Esophagus muscularis mucosa (tissue), 3 donors: ENCODE measurements around the gene GBA2.

Experiments used
- POLR2AphosphoS5 ChIP-seq, 2 donors: sonication (generic); formaldehyde crosslinking; IDR thresholded peaks; one replicate each; pipeline ENCODE4 v1.6.1; 2017; ENCODE audit warnings: antibody characterized with exemption in 2 of 2
- TF ChIP-seq, protein P1 (sequence below), 3 experiments: fragments of 200-600 bp in 2 of 3; fragments of 450-650 bp in 1 of 3; sonication (generic) in 2 of 3; IDR thresholded peaks; one replicate each; pipeline ENCODE4 v1.5.1; 2017 to 2019; ENCODE audit warnings: antibody characterized with exemption in 3 of 3, mild to moderate bottlenecking in 2 of 3, moderate library complexity in 1 of 3

DNA sequence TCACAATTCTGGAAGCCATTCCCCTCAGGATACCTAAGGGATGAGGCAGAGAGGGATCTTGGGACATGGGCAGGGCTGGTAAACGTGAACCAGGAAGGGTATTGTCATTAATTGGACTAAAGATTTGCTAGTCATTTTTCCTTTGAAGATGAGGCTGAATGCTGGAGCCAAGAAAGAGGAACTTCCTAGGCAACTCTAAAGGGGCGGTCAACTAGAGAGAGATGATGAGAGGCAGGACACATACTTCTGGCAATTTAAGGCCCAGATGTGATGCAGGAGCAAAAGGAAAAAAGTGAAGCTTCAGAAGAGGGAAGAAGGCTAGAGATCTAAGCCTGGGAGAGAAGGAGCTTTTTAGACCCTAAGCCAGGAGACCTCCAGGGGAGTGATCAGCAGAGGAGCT lies 5.6 kb downstream of the GBA2 start:
- TF ChIP-seq, protein P1, sequence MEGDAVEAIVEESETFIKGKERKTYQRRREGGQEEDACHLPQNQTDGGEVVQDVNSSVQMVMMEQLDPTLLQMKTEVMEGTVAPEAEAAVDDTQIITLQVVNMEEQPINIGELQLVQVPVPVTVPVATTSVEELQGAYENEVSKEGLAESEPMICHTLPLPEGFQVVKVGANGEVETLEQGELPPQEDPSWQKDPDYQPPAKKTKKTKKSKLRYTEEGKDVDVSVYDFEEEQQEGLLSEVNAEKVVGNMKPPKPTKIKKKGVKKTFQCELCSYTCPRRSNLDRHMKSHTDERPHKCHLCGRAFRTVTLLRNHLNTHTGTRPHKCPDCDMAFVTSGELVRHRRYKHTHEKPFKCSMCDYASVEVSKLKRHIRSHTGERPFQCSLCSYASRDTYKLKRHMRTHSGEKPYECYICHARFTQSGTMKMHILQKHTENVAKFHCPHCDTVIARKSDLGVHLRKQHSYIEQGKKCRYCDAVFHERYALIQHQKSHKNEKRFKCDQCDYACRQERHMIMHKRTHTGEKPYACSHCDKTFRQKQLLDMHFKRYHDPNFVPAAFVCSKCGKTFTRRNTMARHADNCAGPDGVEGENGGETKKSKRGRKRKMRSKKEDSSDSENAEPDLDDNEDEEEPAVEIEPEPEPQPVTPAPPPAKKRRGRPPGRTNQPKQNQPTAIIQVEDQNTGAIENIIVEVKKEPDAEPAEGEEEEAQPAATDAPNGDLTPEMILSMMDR (IDR thresholded peaks at IDR 0.05) = no peak
- TF ChIP-seq POLR2AphosphoS5 (IDR thresholded peaks at IDR 0.05) = no peak
